GM19043 (cell line): Measurements from ENCODE around the gene PLD1.
"Not testable (repeated sequence)": the region's sequence is repeated elsewhere in the genome, so short reads cannot be mapped to it uniquely, and the experiment has no call there.

Source experiments
- ATAC-seq: cut with Tn5 transposase; IDR thresholded peaks from one replicate; pipeline ENCODE4 v1.9.1; 2021; ENCODE audit warnings: low read depth; ENCODE audit not compliant: unreplicated experiment

The PLD1 gene

DNA sequence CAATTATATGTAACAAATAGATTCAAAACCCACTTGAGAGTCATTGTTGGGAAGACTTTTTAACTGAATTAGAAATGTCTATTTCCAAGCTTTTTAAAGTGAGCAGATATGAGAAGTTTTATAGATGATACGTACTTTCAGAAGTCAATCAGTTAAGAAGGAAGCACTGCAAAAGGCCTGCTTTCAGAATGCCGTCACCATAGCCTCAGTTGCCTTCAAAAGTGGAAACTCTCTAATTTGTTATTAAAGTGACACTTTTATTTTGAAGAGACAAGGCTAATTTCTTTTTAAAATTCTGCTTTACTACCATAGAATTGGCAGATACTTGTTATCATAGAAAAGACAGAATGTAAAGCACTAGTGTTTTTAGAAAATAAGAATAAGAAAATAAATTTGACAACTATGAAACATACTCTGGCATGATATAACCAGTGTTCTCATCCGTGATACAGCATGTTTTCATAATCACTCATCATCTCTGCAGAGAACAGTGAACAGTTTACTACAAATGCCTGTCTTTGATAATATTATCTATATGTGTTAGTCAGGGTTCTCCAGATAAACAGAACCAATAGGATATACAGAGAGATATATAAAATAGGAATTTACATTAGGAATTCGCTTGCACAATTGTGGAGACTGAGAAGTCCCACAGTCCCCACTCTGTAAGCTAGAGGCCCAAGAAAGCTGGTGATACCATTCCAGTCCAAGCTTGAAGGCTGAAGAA, 7.0 kb upstream of the PLD1 start:
- ATAC-seq = no peak

- ATAC-seq = no peak
These were observed 5.8 kb upstream of the PLD1 start for GRCh38 chr3:171815973-171816595.

DNA sequence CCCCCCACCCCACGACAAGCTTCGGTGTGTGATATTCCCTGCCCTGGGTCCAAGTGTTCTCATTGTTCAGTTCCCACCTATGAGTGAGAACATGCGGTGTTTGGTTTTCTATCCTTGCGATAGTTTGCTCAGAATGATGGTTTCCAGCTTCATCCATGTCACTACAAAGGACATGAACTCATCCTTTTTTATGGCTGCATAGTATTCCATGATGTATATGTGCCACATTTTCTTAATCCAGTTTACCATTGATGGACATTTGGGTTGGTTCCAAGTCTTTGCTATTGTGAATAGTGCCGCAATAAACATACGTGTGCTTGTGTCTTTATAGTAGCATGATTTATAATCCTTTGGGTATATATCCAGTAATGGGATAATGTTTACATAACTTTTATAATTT, 4.4 kb upstream of the PLD1 start:
- not testable (repeated sequence) for ATAC-seq

GRCh38 chr3:171813897-171814460, 3.7 kb upstream of the PLD1 start:
- ATAC-seq = no peak

- no peak for ATAC-seq
These were observed 3.1 kb upstream of the PLD1 start for GRCh38 chr3:171813278-171813896.

DNA sequence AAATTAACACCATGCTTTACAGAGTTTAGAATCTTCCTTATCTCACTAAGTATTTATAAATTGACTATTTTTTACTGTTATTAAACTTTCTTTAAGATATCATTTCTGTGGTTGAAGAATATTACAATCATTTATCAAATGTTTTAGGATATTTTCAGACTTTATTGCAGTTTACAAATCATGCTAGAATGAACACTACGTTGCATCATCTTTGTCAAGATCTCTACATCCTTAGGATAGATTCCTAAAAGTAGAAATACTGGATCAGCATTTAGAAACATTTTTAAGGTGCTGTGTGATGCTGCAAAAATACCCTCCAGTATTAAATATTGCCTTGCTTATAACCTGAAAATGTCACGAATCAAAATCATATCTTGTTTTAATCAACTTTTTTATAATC, 2.5 kb upstream of the PLD1 start:
- no peak for ATAC-seq

- ATAC-seq = no peak
These were observed 1.6 kb upstream of the PLD1 start for GRCh38 chr3:171811913-171812335.

DNA sequence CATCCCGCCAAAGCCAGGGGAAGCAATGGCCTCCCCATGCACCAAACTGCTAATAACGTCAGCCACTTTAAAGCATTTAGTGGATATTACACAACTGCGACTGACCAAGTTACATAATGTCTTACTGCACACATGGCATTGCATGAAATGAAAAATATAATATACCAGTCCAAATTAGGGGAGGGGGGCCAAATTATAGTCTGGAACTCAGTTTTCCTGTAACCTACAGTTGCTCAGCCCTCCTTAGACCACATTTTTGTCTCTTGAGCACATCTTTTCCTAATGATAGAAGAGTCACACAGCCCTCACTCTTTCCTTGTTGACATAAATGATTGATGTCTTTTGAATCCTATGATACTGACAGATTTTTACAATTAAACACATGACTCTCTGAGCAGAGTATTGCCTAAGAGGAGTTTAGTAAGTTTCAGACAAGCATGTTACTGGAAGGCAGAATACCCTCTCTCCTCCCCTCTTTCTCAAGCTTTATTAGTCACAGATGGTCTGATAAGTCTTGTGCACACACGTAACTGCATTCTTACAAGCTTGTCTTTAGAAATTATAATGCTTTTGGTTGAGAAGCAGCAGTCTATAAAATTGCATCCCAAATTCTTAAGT, 1.1 kb upstream of the PLD1 start:
- no peak for ATAC-seq

DNA sequence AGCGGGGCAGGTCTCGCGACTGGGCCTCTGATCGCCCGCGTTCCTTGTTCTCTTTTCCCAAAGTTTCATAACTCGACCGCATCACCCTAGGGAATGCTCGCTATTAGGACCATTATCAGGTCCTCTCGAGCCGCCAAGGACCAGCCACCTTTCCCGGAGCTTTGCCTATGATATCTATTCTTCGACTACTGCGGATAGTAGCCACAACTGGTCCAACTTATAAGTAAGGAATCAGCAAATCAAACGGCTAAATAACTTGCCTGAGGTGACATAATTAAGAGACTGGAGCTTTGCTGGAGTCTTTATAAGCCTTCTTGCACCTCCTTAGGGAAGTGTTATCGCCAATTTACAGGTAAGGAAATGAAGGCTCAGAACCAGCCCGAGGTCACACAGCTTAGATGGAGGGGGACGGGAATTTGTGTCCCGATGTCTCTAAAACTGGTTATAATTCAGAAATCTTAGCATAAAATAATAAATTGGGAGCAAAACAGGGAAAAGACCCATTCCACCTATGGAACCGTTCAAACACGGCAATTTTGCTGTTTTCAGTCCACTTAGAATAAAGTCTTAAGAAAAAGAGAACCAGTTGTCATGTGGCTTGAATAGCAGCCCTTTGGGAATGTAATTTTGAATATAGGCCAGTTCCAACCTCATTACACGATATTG, 479 bp upstream of the PLD1 start:
- ATAC-seq = no peak

GRCh38 chr3:171809611-171809860, 747 bp downstream of the PLD1 start:
- ATAC-seq = peak; percentile 32

DNA sequence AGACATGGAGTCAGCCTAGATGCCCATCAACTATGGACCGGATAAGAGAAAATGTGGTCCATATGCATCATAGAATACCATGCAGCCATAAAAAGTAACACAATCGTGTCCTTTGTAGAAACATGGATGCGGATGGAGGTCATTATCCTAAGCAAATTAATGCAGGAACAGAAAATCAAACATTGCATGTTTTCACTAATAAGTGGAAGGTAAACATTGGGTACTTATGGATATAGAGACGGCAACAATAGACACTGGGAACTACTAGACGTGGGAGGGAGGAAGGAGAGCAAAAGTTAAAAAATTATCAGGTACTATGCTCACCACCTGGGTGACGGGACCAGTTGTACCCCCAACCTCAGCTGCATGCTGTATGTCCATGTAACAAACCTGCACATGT, 2.5 kb downstream of the PLD1 start:
- no peak for ATAC-seq

DNA sequence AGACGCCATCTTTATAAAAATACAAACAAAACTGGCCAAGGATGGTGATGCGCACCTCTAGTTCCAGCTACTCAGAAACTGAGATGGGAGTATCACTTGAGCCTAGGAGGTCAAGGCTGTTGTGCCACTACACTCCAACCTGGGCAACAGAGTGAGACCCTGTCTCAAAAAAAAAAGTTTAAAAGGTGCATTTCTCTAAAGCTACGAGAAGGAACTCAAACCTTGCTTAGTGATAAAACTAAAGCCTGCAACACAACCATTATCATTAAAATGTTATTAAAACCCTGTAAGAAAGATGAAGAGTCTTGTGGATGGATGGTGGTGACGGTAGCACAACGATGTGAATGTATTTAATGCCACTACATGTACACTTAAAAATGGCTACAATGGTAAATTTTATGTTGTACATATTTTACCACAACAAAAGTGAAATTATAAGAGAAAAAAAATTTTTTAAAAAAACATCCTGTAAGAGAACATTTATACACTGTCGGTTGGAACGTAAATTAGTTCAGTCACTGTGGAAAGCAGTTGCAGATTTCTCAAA, 3.1 kb downstream of the PLD1 start:
- ATAC-seq = no peak

DNA sequence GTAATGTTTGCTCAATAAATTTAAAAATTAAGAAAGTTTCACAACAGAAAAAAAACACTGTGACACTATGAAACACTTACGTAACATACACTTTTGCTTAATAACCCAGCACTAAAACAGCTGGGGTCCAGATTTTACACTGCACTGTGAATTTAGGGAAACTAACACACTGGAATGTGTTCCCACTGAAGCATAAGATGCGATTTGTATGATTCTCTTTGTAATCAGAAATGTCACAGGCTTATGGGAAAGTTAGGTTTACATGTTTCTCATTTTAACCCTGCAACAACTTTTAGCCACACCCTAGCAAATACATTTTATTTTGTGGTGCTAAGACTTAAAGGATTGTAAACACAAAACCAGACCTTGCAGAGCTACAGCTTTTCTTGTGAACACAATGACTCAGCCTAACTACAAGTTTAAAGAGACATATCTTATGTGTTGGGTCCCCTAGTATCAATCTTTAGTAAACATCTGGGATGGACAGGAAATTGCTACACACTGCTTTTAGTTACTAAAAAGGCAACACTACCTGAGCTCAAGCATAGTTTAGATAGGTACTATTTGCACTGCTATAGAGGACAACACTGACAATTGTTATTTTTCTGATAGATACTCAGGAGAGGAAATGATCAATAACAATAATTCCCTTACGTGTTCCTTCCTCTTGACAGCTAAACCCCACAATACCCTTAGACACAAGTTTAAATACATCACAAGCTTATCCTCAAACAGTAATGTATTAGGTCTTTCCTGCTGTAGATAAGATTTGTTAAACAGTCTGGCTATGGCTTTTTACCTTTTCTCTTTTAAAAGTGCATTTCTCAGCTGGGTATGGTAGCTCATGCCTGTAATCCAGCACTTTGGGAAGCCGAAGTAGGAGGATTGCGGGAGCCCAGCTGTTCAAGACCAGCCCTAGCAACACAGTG, 3.8 kb downstream of the PLD1 start:
- no peak for ATAC-seq

DNA sequence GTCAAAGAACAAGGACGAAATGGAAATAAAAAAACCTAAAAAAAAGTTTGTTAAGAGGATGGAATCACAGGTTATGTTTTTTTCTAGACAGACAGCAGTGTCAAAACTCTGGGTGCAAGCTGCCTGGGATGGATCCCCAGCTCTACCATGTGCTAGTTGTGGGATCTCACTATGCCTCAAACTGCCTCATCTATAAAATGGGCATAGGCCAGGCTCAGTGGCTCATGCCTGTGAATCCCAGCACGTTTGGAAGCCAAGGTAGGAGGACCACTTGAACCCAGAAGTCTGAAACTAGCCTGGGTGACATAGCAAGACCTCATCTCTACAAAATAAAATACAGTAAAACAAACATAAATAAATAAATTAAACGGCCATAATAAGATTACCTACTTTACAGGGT, 4.6 kb downstream of the PLD1 start:
- ATAC-seq = no peak

- ATAC-seq = no peak
These were observed 5.5 kb downstream of the PLD1 start for GRCh38 chr3:171804618-171805389.

- no peak for ATAC-seq
These were observed 7.2 kb downstream of the PLD1 start for GRCh38 chr3:171803044-171803443.

- ATAC-seq = peak; percentile 48
These were observed 7.7 kb downstream of the PLD1 start for GRCh38 chr3:171802590-171802956.

DNA sequence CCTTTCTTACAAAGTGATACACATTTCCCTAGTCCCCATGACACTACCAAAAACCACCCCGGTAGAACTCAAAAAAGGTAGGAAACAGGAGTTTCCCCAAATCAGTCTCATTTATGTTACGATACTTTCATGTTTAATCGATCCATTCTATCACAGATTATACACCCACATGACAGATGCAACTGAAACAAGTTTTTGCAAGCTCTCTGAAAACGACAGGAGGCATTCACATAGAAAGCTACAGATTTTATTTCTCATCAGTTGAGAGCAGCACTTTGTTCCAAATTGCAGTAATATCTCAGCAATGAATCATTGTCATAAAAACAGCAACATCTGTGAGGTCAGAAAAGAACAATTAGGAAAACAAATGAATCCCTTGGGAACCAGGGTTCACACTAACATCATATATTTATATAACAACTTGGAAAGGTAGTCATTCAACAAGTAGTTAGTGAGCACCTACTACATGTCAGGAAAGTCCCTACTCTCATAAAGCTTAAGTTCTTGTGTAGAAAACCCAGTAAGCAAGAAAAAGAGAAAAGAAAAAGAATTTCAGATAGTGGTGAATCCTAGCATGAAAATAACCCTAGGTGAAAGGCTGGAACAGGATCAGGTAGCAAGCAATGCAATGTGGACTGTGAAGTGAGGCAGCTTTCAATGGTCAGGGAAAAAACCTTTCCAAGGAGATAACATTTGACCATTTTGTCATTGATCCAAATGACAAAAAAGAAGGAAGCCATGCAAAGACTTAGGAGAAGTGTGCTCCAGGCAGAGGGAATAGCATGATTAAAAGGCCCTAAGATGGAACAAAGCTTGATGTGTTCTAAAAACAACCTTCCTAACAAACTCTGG, 8.3 kb downstream of the PLD1 start:
- no peak for ATAC-seq
